GM18505 (cell line): ENCODE results near the gene DAND5.
"Not testable (repeated sequence)": the region's sequence is repeated elsewhere in the genome, so short reads cannot be mapped to it uniquely, and the experiment has no call there.

Experiments
- ATAC-seq: cut with Tn5 transposase; IDR thresholded peaks from one replicate; pipeline ENCODE4 v1.9.1; 2021; ENCODE audit not compliant: unreplicated experiment
- POLR2A ChIP-seq: IDR thresholded peaks from 4 replicates; pipeline ENCODE4 v1.6.1; 2011; ENCODE audit warnings: borderline replicate concordance; ENCODE audit not compliant: insufficient read depth, insufficient read length; ENCODE audit errors: extremely low read depth

Gene DAND5

GRCh38 chr19:12965017-12965811, 4.2 kb upstream of the DAND5 start:
- ATAC-seq, result no peak
- no peak for TF ChIP-seq POLR2A

DNA sequence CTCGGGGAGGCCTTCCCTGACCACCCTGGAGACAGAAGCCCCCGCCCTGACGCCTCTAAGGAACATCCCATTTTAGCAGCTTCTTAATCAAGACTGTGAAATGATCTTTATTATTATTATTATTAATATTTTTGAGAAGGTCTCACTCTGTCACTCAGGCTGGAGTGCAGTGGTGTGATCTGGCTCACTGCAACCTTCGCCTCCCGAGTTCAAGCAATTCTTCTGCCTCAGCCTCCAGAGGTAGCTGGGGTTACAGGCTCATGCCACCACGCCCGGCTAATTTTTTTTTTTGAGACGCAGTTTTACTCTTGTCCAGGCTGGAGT, 3.6 kb upstream of the DAND5 start:
- no peak for TF ChIP-seq POLR2A
- no peak for ATAC-seq

- ATAC-seq, result no peak
- no peak for TF ChIP-seq POLR2A
Observed at GRCh38 chr19:12967907-12968306, 1.5 kb upstream of the DAND5 start.

GRCh38 chr19:12970070-12970820, 869 bp downstream of the DAND5 start:
- ATAC-seq, result no peak
- no peak for TF ChIP-seq POLR2A

DNA sequence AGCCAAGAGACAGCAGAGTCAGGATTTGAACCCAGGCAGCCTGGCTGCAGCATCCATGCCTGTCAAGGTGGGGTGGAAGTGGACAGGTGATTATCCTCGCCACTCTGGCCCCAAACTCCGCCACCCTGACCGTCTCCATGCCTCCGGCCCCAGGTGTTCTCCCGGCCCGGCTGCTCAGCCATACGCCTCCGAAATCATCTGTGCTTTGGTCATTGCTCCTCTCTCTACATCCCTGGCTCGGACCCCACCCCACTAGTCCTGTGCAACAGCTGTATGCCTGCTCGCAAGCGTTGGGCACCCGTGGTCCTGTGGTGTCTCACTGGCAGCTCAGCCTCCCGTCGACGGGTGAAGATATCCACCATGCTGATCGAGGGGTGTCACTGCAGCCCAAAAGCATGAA, 3.9 kb downstream of the DAND5 start:
- ATAC-seq, result no peak
- no peak for TF ChIP-seq POLR2A

GRCh38 chr19:12974301-12975220, 5.2 kb downstream of the DAND5 start:
- no peak for TF ChIP-seq POLR2A
- no peak for ATAC-seq

DNA sequence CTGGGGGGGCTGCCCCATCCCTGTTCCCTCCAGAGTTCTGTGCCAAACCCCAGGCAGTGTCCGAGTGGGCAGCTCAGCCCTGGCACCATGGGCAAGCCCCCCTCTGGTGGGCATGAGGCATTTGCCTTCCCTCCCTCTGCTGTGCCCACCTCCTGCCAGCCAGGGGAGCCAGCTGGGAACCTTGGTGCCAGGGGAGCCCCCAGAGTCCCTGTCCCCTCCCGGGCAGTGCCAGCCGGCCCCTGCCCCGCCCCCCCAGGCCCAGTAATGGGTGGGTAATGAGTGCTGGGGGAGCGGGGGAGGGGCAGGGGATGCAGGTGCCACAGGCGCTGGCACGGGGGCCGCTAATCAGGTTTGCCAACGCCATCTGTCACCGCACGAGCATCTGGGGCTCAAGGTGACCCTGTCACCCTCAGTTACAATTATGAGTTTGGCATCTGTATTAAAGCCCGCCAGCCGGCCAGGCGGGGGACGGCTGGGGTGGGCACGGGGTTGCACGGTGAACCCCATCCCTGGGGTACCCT, 5.9 kb downstream of the DAND5 start:
- ATAC-seq, result no peak
- TF ChIP-seq POLR2A, result no peak

- ATAC-seq, result not testable (repeated sequence)
Observed at GRCh38 chr19:12976109-12976508, 6.7 kb downstream of the DAND5 start.

DNA sequence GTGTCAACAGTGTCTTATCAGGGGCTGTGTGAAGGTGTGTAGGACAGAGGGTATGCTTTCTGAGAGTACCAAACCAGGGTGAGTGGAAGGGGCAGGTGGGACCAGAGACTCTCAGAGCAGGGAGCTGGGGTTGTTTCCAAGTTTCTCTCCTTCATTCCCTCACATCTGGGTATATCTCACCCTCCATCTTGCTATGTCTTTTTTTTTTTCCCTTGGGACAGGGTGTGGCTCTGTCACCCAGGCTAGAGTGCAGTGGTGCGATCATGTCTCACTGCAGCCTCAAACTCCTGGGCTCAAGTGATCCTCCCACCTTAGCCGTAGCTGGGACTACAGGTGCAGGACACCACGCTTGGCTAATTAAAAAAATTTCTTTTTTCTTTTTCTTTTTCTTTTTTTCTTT, 10.6 kb downstream of the DAND5 start:
- no peak for TF ChIP-seq POLR2A
- no peak for ATAC-seq

DNA sequence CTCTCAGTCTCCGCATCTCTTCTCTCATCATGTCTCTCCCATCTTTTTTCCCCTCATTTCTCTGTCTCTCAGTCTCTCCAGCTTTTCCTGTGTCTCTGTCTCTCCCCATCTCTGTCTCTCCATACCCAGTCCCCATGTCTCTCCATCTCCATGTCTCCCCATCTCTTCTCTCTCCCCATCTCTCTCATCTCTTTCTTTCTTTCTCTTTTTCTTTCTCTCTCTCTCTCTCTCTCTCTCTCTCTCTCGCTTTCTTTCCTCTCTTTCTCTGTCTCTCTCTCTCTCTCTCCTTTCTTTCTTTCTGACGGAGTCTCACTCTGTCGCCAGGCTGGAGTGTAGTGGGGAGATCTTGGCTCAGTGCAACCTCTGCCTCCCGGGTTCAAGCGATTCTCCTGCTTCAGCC, 13.3 kb downstream of the DAND5 start:
- no peak for TF ChIP-seq POLR2A
- ATAC-seq, result no peak

- no peak for ATAC-seq
- TF ChIP-seq POLR2A, result no peak
Observed at GRCh38 chr19:12983091-12983490, 13.7 kb downstream of the DAND5 start.

- peak; percentile 73 for ATAC-seq
Observed at GRCh38 chr19:12983542-12984142, 14.3 kb downstream of the DAND5 start.

GRCh38 chr19:12984143-12984627, 14.8 kb downstream of the DAND5 start:
- TF ChIP-seq POLR2A, result no peak
- ATAC-seq, result no peak

More at GRCh38 chr19:12983542-12984142, 14.3 kb downstream of the DAND5 start:
- no peak for TF ChIP-seq POLR2A
